Femur (tissue), 1 donor: ENCODE data around the gene MRPS30.
"Not testable (repeated sequence)": the region's sequence is repeated elsewhere in the genome, so short reads cannot be mapped to it uniquely, and the experiment has no call there.

Source experiments
- DNase-seq: peaks from one replicate; pipeline ENCODE4 v3.0.0-alpha.2; 2017

The MRPS30 gene

DNA sequence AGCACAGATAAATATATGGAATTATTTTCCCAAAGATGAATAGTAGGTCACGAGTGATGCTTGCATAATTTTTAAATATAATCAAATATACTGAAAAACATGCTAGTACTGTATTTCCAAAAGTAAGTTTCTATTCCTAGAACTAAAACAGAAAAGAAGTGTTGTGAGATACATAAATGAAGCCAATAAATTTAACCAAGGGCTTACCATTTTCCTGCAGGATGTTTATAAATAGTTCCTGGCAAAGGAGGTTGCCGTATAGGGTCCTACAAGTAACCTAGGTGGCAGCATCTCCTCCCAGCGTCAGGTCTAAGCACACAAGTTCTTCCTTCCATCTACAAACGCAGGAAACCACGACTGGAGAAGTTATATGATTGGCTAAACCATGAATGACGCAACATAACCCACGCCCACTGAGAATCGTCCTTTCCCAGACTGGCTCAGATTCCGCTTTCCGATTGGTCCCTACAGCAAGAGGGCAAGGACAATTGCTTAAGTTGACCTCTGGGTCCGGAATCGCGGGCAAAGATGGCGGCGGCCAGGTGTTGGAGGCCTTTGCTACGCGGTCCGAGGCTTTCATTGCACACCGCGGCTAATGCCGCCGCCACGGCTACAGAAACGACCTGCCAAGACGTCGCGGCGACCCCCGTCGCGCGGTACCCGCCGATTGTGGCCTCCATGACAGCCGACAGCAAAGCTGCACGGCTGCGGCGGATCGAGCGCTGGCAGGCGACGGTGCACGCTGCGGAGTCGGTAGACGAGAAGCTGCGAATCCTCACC lies at the start of gene MRPS30:
Gene MRPS30, plus strand, starts transcription at position 513 of the 780 bp plus-strand sequence. Its CDS starts 16 bp downstream, at position 529.
- DNase-seq = peak; percentile 98

DNA sequence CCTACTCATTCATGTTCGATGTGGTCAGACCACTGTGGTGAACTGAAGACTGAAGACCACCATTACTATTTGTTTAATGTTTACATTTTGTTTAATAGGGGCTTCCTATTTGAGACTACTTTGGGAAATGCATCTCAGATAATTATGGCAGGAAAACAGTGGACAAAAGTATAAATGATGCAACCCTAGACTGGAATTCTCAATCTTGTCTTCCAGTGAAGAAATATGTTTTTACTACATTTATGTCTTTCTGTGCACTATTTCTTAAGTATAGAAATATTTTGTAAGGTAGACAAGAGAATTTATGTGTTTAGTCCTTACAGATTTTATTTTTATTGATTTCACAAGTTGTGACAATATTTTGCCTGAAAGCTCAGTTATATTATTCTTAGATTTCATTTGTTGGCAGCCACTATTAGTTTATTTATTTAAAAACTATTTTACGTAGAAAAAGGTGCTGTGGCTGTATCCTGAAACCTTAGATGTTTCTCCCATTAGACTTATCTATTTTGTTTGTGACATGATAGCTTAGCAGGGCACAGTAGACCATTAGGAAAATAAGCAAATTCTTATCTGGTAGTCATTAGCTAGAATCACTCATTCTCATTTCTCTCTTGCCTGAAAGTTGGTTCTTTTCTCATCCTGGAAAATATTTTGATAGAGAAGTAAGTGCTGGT lies 39.4 kb upstream of the MRPS30 start:
- no peak for DNase-seq

DNA sequence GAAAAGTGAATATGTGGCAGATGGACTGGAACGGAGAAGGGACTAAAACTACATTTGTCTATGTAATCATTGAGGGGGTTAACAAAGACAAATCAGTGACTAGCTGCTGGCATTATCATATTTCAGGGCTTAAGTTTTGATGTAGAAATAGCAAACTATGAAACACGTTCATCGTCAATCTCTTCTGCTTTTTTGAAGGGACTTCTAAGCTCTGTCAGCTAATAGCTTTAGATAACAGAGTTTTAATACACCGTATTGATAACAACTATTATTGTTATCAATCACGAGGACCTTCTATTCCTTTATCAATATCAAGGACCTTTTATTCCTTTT lies 38.9 kb upstream of the MRPS30 start:
- no peak for DNase-seq

- DNase-seq = no peak
These were observed 37.7 kb upstream of the MRPS30 start for GRCh38 chr5:44770780-44771717.

DNA sequence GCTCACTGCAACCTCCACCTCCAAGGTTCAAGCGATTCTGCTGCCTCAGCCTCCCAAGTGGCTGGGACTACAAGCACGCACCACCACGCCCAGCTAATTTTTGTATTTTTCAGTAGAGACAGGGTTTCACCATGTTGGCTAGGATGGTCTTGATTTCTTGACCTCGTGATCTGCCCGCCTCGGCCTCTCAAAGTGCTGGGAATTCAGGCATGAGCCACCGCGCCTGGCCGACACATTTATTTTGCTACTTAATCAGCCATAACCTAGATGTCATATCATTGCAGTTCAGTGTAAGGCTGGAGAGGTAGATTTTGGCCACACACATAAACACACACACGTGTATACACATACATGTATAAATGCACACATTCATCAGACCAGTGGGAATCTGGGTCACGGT lies 36.4 kb upstream of the MRPS30 start:
- DNase-seq = not testable (repeated sequence)

- peak; percentile 19 for DNase-seq
These were observed 34.4 kb upstream of the MRPS30 start for GRCh38 chr5:44774279-44774880.

DNA sequence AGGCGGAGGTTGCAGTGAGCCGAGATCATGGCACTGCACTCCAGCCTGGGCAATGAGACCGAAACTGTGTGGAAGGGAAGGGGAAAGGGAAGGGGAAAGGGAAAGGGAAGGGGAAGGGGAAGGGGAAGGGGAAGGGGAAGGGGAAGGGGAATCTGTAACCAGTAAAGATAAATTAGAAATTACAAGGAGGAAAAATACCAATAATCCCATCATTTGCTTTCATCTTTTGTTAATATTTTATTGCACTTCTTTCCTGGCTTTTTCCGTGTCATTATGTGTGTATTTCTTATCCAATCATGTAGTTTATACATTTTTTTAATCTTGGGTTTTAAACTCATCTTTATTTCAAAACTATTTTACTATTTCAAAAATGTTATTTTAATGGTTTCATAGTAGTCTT lies 29.6 kb upstream of the MRPS30 start:
- DNase-seq = no peak

- no peak for DNase-seq
These were observed 25.0 kb upstream of the MRPS30 start for GRCh38 chr5:44783634-44784315.

GRCh38 chr5:44787731-44788130 lies 21.0 kb upstream of the MRPS30 start:
- no peak for DNase-seq

GRCh38 chr5:44789372-44789995 lies 19.3 kb upstream of the MRPS30 start:
- DNase-seq = not testable (repeated sequence)

DNA sequence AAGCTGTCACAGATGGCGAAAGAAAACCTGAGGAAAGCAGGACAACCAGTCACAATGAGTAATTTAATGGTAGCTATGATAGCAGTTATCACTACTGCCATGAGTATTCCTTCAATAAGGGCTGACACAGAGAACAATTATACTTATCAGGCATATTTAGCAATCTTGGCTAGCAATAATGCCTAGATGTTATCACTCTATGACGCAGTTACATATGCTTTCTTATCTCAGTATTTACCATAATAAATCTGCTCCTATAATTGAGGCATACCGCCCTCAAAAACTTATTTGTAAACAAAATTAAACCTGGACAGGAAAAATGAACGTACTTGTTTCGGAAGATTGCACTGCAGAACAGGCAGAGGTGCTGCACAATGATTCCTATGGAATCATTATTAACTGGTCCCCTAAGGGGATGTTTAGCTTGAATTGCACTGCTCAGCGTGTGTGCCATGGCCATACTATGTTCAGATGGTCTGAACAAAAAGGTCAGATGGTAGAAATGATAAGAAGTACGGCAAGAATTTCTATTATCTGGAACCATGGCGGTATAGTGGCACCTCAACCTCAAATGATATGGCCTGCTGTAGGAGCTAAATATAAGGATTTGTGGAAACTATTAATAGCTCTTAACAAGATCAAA lies 16.6 kb upstream of the MRPS30 start:
- DNase-seq = not testable (repeated sequence)

GRCh38 chr5:44794371-44794770 lies 14.4 kb upstream of the MRPS30 start:
- no peak for DNase-seq

- DNase-seq = no peak
These were observed 13.3 kb upstream of the MRPS30 start for GRCh38 chr5:44795496-44795895.

DNA sequence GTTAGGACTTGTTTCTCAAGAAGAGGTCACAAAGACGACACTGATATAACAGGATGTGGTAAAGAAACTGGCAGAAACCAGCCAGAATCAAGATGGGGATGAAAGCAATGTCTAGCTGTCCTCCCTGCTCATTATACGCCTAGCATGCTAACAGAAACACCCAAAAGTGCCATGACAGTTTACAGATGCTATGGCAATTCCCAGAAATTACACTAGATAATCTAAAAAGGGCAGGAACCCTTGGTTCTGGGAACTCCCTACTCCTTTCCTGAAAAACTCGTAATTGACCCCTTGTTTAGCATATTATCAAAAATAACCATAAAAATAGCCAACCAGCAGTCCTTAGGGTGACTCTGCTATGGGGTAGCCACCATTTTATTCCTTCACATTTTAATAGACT lies 10.9 kb upstream of the MRPS30 start:
- no peak for DNase-seq

- DNase-seq = no peak
These were observed 6.8 kb upstream of the MRPS30 start for GRCh38 chr5:44801992-44802391.

DNA sequence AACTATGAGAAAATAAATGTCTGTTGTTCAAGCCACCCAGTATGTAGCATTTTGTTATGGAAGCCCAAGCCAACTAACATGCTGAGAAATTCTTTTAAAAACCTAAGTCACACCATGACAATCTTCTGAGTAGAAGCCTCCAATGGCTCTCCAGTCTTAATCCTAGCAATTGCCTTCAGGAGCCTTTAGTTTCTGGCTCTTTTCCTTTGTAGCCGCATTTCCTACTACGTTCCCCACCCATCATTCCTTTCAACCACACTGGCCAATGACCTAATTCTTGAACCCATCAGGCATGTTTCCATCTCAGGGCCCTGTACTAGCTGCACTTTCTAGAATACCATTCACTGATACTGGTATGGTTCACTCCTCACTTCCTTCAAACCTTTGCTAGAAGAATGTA lies 2.1 kb upstream of the MRPS30 start:
- no peak for DNase-seq

GRCh38 chr5:44807269-44807668 lies 1.5 kb upstream of the MRPS30 start:
- DNase-seq = no peak

DNA sequence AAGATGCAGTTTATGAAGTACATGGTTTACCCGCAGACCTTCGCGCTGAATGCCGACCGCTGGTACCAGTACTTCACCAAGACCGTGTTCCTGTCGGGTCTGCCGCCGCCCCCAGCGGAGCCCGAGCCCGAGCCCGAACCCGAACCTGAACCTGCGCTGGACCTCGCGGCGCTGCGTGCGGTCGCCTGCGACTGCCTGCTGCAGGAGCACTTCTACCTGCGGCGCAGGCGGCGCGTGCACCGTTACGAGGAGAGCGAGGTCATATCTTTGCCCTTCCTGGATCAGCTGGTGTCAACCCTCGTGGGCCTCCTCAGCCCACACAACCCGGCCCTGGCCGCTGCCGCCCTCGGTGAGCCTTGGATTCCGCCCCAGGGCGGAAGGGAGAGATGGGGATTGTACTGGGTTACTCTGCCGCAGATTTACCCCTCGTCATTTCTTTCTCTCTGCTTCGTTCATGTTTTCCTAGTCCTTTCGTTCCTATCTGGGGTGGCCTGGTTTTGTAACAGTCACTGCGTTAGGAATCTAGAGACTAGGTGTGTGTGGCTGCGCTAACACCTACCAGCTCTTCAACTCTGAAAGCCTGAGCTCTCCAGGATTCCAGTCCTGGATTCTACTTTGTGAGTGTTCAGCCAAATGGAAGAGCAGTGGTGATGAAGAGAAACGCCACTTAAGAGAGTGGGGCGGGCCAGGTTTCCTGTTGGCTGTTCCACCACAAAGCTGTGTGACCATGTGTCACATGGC lies 638 bp downstream of the MRPS30 start:
- peak; percentile 53 for DNase-seq

- no peak for DNase-seq
These were observed 1.2 kb downstream of the MRPS30 start for GRCh38 chr5:44809956-44810420.

DNA sequence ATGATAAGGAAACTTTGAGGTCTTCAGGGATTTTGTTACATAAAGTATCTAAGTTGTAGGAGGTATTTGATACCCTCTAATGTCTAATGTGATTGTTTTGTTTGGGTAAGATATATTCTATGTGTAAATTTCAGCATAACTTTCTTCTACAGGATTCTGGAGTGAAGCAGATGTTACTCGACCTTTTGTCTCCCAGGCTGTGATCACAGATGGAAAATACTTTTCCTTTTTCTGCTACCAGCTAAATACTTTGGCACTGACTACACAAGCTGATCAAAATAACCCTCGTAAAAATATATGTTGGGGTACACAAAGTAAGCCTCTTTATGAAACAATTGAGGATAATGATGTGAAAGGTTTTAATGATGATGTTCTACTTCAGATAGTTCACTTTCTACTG lies 6.0 kb downstream of the MRPS30 start:
- DNase-seq = no peak
